DMS79 treated with DMSO at 0.1 percent for 48 hours (cell line): ENCODE data around the gene DPYSL4.

ENCODE experiments used
- DNase-seq: peaks from one replicate; lab custom pipeline; 2025; lab: John Stamatoyannopoulos, UW

DPYSL4 gene

DNA sequence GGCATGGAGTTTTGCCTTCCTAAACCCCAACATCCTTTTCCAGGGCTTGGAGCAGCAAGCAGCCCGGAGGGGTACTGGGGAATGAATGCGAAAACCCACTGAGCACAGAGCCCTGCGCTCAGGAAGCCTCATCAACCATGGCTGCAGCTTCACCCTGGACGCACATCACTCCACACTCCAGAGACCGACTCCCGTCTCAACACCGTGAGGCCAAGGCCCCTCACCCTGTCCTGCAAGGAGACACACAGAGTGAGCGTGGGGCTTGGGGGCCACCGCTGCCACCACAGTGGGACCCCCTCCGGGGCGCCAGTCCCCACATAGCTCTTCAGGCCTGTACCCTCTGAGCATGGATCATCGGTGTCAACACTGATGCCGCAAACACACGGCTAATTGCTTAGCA lies 41.9 kb downstream of the DPYSL4 start:
- no peak for DNase-seq

DNA sequence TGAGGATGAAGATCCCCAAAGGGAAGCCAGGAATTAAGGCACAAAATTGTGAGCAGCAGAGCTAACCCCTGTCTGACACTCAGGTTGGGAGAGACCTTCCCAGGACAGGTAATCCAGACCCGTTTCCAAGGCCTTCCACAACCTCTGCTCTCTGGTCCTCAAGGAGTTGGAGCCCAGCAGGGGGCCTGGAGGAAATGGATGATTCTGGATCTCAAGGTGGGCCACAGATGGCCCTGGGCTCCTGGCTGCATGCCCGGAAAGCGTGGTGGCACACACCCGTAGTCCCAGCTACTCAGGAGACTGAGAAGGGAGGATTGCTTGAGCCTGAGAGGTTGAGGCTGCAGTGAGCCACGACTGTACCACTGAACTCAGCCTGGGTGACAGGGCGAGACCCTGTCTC lies 42.3 kb downstream of the DPYSL4 start:
- no peak for DNase-seq

DNA sequence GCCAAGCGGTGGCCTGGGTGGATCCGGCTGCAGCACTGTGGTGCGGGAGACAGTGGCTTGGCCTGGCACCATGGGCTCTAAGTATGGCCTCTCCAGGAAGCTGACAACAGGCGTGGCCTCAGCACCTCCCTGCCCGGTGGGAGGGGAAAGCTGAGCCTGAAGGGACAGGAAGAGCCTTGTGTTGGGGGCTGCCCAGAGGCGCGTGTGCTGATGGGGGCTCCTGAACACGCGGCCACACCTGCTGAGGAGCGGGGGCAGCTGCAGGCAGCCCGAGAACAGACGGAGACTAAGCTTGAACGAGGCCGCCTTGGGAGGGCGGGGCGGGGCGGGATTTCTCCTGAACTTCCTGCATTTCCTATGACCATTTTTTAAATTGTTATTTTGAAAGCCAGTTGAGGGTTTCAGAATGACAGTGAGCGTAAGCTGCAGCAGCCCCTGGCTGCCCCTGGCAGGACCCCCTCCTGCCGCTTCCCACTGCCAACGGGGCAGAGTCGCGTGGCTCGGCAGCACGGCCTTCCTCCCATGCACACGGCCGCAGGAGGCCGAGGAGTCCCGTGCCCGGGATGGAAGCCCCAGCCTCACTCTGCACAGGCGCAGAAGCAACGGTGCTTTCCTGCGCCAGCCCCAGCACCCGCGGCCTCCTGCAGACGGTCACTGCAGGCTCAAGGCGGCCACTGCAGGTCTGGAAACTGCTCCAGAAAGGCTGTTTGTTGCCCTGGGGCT lies 43.2 kb downstream of the DPYSL4 start:
- DNase-seq: no peak

DNA sequence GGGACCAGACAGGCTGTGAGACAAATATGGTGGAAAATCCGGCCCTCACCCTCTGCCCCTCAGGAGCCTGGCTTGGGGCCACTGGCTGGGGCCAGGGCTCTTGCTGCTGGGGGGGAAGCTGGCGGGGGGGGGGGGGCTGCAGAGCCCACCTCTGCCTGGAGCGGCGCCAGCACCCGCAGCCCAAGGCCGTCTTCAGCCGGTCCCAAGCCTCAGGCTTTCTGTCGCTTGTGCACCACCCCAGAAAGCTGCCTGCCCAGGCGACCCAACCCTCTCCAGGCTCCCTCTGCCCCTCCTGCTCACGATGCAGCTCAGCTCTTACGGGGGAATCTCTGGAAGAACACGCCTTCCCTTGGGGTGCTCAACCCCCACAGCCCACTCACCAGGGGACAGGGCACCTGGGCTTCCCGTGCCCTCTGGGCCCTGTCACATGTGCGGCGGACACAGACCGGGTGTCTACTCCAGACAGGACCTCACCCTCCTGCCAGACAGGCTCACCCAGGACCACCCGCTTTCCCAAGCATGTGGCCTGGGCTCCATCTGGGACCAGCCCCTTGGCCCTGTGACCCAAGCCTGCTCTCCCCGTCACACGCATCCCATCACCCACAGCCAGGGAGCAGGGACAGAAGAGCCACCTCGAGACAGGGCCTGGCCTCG lies 43.9 kb downstream of the DPYSL4 start:
- DNase-seq: no peak

DNA sequence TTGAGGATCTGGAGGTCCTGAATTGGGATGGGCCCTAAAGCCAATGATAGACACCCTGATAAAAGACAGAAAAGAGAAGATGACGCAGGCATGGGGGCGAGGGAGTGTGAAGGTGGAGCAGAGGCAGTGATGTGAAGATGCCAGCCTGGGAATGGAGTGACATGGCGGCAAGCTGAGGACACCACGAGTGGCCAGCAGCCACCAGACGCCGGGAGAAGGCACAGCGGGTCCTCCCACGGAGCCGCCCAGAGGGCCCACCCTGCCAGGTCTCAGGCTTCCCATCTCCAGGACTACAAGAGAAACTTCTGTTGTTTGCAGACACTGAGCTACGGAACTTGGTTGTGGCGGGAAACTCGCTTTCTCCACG lies 44.9 kb downstream of the DPYSL4 start:
- no peak for DNase-seq

DNA sequence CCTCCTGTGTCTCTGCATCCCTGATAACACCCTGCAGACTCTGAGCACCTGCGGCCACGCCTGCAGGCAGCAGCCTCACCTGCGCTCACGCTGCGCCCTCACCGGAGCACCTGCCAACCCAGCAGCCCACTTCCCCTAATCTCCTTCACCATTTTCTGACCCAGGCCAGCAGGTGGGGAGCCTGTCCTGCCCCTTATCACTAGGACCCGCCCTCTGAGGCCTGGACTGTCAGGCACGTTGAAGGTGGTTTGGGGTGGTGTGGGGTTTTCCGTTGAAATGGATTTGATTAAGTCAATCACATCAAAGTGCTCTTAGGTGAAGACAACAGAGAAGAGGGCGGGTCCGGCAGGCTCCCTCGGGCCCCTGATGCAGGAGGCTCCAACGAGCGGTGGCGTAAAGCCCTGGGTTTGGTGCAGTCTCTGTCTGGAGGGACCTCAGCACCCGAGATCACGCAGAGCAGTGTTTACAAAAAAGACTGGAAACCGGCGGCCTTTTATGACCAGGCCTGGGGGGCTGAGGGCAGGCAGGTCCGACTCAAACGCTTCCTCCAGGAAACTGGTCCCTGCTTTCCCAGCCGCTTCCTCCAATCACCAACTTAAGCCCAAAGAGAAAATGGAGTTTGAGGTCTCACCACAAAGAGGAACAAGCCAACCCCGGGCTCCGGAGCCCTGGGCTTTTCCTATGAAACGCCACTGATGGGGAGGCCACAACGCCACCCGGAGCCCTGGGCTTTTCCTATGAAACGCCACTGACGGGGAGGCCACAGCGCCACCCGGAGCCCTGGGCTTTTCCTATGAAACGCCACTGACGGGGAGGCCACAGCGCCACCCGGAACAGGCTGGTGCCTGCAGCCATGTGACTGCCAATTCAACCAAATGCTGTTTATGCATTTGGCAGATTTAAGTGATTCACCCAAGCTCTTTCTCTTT lies 45.5 kb downstream of the DPYSL4 start:
- peak; percentile 18 for DNase-seq

DNA sequence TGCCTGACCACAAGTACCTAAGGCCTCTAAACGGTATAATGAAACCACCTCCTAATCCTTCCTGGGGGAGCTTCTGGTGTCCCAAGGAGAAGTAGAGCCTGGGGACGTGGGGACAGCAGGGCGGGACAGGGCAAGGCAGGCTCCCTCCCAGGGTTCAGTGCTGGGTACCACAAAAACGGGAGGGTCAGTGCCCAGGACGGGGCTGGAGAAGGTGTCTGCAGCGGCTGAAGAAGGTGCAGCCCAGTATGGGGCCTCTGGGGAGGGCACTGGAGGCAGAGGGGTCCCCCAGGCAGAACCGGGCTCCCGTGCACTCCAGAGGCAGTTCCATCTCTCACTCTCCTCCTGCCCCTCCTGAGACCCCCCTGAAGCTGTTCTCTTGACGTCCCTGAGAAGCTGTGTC lies 46.2 kb downstream of the DPYSL4 start:
- no peak for DNase-seq

DNA sequence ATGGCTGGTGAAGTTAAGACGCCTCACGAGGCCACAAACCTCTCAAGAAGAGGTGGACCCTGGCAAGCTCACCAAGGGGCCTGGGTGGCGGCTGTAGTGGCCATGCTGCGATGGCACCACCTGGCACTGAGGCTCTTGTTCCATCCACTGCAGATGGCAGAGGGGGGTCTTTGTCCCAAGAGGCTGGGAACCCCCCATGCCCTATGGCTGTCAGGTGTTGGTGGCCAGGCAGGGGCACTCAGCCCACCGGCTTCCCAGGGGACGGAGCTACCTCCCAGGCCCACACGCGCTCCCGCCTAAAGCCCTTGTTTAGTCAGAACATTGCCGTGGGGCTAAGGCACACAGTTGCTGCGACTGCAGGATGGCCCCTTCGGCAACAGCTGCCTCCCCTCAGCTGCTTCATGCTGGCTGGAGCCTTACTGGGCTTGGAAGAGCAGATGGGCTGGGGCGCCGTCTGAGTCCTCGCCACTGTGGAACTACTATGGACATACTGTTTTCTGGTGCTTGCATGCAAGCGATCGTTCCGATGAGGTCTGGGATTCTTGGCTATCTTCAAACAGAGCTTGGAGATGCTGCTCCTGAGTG lies 46.8 kb downstream of the DPYSL4 start:
- no peak for DNase-seq

DNA sequence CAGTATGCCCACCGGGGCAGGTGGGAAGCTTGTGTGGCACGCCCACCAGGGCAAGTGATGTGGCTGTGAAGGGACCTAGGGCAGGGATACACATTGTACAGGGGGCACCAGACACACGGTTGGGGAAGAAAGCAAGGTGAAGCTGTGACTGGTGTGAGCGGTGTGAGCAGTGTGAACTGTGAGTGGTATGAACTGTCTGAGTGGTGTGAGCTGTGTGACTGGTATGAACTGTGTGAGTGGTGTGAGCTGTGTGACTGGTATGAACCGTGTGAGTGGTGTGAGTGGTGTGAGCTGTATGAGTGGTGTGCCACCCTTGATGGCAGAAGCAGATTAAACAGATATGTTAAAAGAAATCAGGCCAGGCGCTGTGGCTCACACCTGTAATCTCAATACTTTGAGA lies 48.1 kb downstream of the DPYSL4 start:
- no peak for DNase-seq

DNA sequence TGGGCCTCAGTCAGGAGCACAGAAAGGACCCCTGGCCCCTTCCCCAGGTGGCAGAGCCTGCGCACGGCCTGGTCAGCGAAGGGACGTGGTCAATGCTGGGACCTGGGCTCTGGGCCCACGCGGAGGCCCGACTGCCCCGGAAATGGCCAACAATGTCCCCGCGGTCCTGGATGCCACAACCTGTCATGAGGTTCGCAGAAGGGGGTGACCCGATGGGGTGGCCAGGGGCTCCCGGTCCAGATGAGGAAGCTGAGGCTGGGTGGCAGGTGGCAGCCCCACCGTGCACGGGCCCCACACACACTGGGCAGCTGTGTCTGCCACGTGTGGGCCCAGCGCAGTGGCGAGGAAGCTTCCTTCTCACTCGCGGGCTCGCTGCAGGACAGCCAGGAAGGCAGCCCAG lies 49.4 kb downstream of the DPYSL4 start:
- no peak for DNase-seq

DNA sequence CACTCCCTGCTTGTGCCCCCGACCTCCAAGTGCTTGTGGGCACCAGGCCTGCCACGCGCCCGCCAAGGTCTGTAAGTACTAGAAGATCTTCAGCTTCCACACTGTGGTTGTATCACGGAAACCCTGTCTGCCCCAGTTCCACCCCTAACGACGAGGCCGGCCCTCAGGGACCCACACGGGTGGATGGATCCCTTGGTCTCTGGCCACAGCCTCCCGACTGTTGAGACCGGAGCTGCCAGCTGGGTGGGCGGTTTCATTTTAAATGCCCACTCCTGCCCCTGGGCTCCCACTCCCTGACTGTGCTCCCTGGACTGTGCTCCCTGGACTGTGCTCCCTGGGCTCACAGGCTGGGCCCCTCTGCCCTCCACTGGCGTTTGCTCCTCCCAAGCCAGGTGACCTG lies 50.1 kb downstream of the DPYSL4 start:
- DNase-seq: no peak

DNA sequence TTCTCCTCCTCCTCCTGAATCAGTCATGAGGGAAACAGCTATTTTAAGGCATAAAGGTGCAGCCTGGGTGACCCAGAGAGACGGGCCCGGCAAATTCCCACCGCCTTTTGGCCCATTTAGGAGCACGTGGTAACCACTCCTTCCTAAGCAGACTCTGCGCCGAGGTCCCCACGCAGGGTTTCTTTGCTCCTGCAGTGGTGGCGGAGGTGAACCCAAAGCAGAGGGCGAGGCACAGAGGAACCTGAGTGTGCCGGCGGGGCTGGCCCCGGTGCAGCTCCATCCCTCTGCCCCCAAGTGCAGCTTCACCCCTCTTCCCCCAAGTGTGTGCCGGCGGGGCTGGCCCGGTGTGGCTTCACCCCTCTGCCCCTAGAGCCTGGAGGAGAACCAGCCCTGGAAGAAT lies 50.6 kb downstream of the DPYSL4 start:
- no peak for DNase-seq

DNA sequence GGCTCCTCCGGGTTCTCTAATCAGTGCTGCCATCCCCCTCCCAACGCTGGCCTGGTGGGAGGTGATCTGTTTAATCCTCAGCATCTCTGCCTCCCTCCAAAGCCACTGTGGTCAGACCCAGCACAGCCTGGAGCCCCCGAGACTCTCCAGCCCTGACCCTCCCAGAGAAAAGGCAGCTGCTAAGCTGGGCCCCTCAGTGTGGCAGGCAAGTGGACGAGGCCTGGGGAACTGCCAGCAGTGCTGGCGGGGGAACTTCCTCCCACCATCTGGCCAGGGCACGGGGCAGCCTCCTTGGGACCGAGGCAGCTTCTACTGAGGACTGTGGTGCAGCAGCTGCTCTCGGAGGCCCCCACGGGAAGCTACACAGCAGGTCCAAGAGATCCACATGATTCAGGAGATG lies 51.1 kb downstream of the DPYSL4 start:
- DNase-seq: no peak

DNA sequence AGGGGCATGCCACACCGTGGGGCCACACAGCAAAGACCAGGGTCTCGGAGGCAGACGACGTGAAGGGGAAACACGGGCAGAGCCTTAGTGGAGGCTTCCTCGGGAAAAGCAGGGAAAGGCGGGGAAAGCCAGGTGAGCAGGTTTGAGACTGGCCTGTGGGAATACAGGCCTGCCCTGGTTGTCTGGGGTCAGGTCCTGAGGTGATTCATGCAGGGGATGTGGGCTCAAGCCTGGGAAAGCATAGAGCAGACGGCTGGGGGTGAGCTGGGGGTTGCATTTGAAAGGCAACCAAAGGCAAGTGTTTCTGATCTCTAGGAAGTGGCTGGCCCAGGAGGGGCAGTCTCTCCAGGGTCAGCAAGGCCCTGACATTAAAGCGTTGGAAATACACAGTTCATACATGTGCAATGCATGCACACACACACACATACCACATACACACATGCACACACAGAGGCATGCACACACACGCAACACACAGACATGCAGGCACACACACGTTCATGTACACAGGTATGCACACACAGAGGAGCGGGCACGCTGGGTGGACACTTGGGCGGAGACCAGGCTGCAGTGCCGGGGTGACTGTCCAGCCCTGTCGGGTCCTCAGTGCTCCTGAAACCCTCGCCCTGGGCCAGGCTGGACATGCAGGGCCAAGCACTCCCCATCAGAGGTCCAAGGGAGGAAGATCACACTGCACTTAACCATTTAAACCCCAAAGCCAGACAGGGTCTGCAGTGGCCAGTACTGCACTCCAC lies 51.8 kb downstream of the DPYSL4 start:
- DNase-seq: no peak

DNA sequence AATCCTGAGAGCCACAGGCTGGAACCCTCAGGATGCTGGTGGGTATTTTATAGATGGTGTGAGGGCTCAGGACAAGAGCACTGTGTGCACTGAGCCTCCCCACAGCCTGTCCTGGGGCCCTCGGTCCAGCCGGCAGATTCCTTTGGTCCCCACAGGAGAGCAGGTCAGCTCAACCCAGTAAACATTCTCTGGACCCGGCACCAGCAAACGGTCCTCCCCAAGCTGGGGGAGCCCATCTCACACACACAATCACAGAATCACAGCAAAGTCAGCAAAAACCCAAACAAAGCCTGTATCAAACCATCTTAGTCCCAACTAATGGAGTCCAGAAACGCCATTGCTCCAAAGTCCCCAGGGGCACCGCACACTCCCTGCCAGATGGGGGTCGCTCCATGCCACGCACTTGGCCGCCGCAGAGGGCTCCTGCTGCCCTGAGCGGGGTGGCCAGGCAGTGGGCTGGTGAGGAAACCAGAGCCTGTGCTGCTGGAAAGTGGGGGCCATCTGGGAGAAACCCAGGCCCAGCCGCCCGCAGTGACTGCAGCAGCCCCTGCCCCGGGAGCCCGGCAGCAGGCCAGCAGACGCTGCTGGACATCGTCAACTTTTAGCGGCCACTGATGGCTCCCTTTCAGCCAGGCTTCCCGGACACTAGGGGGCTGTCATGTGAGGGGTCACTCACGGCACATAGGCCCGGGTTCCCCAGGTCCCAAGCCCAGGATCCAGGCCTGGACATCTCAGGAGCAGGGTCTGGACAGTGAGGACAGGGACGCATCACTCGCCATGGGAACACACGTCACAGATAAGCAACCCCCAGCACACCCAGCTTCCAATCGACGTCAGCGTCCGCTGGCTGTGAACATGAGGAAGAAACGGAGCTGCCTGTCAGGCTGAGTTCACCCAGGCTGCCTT lies 52.6 kb downstream of the DPYSL4 start:
- DNase-seq: no peak

DNA sequence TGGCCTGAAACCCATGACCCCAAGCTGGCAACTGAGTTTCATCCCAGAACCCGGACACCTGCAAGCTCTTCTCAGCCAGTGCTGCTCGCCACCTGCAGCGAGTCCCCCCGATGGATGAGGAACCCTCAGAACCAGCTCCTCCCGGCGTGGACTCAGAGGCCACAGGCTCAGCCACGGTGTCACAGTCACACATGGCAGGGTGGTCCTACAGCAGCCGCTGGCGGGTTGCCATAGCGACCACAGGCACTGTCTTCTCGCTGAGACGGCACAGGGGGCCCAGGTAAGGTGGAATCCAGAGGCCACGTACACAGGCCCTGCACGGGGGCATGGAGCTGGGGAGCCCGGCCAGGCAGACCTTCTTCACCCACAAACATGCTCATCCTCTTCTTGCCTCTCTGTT lies 53.4 kb downstream of the DPYSL4 start:
- no peak for DNase-seq

DNA sequence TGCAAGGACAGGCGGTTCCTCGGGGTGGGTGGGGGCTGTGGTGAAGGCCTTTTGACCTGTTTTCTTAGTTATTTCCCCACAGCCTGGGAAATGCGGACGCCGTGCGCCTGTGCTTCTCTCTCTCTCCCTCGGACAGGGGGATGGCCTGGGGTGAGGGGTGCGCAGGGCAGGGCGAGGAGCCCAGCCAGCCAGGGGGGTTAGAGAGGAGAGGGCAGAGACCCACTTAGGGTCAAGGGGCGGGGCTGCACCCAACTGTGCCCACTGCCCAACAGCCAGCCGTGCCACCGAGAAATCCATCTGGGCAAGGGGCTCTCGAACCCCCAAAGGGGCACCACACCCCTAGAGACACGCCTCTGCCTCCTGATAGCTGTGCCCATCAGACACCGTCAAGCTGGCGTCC lies 53.8 kb downstream of the DPYSL4 start:
- DNase-seq: no peak

DNA sequence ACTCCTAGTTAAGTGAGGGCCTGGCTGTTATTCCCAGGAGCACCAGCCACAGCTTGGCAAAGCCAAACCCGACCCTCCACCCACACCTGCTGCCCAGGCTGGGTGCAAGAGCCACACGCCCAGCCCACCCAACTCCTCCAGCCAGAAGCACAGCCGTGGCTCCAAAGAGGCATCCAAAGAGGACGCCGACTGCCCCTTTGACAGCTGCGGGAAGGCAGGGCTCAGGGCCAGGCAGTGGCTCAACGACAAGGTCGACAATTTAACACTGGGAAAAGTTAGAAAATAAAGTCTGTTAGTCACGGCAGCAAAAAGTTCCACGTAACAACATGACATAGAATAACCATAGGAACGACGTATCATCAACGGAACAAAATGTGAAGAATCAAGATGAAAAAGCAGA lies 54.3 kb downstream of the DPYSL4 start:
- no peak for DNase-seq

DNA sequence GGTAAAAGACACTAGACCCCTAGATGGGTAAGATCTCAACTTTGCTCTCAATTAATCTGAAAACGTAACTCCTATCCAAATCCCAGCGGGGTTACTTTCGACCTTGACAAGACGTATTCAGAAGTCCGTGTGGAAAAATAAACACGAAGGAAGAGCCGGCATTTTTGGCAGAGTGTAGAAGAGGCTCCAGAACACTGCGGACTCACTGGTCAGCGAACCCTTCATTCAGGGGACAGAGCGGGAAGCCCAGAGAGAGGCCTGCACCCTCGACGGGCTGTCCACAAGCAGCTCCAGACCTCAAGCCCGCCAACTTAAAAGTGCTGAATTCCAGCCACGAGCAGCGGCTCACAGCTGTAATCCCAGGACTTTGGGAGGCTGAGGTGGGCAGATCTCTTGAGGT lies 54.7 kb downstream of the DPYSL4 start:
- DNase-seq: no peak

DNA sequence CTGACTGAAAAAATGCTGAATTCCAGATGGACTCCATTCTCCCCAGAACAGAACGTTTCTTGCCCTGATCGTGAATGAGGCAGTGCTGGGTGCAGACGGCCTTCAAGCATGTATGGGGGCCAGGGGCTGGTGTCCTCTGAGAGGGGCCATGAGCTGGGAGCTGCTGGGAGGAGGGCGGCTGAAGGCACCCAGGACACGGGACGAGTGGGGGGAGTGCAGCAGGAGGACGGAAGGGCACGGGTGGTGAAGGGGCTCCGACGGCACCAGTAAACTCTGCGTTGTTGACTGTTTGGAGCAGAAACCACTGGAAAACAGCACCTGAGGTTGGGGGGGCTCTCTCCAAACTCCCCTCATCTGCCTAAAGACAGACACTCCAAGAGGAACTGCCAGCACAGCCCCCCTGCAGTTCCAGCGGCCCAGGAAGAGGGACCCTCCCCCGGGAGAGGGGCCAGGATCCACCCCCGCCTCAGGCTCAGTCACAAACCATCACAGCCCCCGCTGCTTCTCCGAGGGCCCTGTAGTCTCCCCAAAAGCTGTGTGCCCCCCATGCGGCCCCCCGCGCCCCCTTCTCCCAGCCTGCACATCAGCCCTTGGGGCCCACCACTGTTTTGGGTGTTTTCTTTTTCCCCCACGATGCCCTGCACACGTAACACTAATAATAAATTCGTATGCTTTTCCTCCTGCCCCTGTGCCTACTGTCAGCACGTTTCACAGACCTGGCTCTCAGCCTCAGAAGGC lies 55.5 kb downstream of the DPYSL4 start:
- DNase-seq: no peak
